Astrocyte (in vitro differentiated cells and primary cell): ENCODE results near the gene OBSL1. TPM values are rescaled to one million over a fixed set of nuclear protein-coding genes. Genes with fewer than 3 reads are reported as not detected.

Experiments used
- DNase-seq: peaks from one replicate; pipeline ENCODE4 v3.0.0-alpha.2; 2010; ENCODE audit warnings: low read depth
- FAIRE-seq: peaks from 2 replicates; lab custom pipeline; 2011; peaks lifted over from hg19 to GRCh38; lab: Jason Lieb, UNC
- H2AFZ ChIP-seq: 2 replicates; pipeline ENCODE4 v1.6.0; 2012; ENCODE audit warnings: low read depth, low read length, inconsistent platforms
- H3K27ac ChIP-seq: 2 replicates; pipeline ENCODE4 v1.5.1; 2011; ENCODE audit warnings: low read depth, low read length, inconsistent platforms
- H3K27me3 ChIP-seq: 2 replicates; pipeline ENCODE4 v1.6.0; 2011; ENCODE audit warnings: low read length, inconsistent platforms; ENCODE audit not compliant: insufficient read depth
- H3K36me3 ChIP-seq: 2 replicates; pipeline ENCODE4 v1.5.1; 2011; ENCODE audit warnings: low read length, inconsistent platforms; ENCODE audit not compliant: insufficient read depth
- H3K4me1 ChIP-seq: 2 replicates; pipeline ENCODE4 v1.5.1; 2011; ENCODE audit warnings: low read length, inconsistent platforms; ENCODE audit not compliant: insufficient read depth
- H3K4me2 ChIP-seq: 2 replicates; pipeline ENCODE4 v1.6.0; 2012; ENCODE audit warnings: low read length, inconsistent platforms
- H3K4me3 ChIP-seq: 2 replicates; pipeline ENCODE4 v1.5.1; 2011; ENCODE audit warnings: low read depth, mild to moderate bottlenecking, low read length, inconsistent platforms; ENCODE audit not compliant: insufficient read depth
- H3K79me2 ChIP-seq: 2 replicates; pipeline ENCODE4 v1.6.0; 2012; ENCODE audit warnings: mild to moderate bottlenecking, low read length, inconsistent platforms; ENCODE audit not compliant: insufficient read depth
- H3K9ac ChIP-seq: 2 replicates; pipeline ENCODE4 v1.6.0; 2012; ENCODE audit warnings: mild to moderate bottlenecking, low read length, inconsistent platforms
- H3K9me3 ChIP-seq: 2 replicates; pipeline ENCODE4 v1.5.1; 2012; ENCODE audit warnings: low read depth, mild to moderate bottlenecking, low read length, inconsistent platforms; ENCODE audit not compliant: insufficient read depth
- H4K20me1 ChIP-seq: 2 replicates; pipeline ENCODE4 v1.6.0; 2012; ENCODE audit warnings: low read length, inconsistent platforms; ENCODE audit not compliant: insufficient read depth
- H3K27ac Mint-ChIP-seq: one replicate; pipeline ENCODE4 v1.8.0; 2021; ENCODE audit warnings: mild to moderate bottlenecking, mixed read lengths; ENCODE audit not compliant: unreplicated experiment
- H3K27me3 Mint-ChIP-seq: one replicate; pipeline ENCODE4 v1.8.0; 2021; ENCODE audit warnings: low read depth, mixed read lengths; ENCODE audit not compliant: unreplicated experiment
- H3K36me3 Mint-ChIP-seq: one replicate; pipeline ENCODE4 v1.8.0; 2021; ENCODE audit warnings: low read depth, mixed read lengths; ENCODE audit not compliant: unreplicated experiment
- H3K4me1 Mint-ChIP-seq: one replicate; pipeline ENCODE4 v1.8.0; 2021; ENCODE audit warnings: low read depth, mixed read lengths; ENCODE audit not compliant: unreplicated experiment
- H3K4me3 Mint-ChIP-seq: one replicate; pipeline ENCODE4 v1.8.0; 2021; ENCODE audit warnings: mild to moderate bottlenecking, moderate library complexity, mixed read lengths; ENCODE audit not compliant: unreplicated experiment
- H3K9me3 Mint-ChIP-seq: one replicate; pipeline ENCODE4 v1.8.0; 2021; ENCODE audit warnings: mild to moderate bottlenecking, mixed read lengths; ENCODE audit not compliant: unreplicated experiment
- EZH2 ChIP-seq: IDR thresholded peaks from 2 replicates; pipeline ENCODE4 v1.6.1; 2012; ENCODE audit warnings: mild to moderate bottlenecking, low read length, inconsistent platforms; ENCODE audit not compliant: insufficient read depth
- total RNA-seq: library from RNA; stranded (reverse); gene quantifications from 2 replicates; pipeline ENCODE4 v1.2.1, GENCODE V29; 2021
- TF ChIP-seq, protein P1 (sequence below): IDR thresholded peaks from 2 replicates; pipeline ENCODE4 v1.5.1; 2011; ENCODE audit warnings: low read depth, mild to moderate bottlenecking, inconsistent platforms, low read length, moderate library complexity; ENCODE audit not compliant: insufficient read depth

OBSL1 gene
- total RNA-seq, 1 donor from 2014 or later, result 77.5 TPM

DNA sequence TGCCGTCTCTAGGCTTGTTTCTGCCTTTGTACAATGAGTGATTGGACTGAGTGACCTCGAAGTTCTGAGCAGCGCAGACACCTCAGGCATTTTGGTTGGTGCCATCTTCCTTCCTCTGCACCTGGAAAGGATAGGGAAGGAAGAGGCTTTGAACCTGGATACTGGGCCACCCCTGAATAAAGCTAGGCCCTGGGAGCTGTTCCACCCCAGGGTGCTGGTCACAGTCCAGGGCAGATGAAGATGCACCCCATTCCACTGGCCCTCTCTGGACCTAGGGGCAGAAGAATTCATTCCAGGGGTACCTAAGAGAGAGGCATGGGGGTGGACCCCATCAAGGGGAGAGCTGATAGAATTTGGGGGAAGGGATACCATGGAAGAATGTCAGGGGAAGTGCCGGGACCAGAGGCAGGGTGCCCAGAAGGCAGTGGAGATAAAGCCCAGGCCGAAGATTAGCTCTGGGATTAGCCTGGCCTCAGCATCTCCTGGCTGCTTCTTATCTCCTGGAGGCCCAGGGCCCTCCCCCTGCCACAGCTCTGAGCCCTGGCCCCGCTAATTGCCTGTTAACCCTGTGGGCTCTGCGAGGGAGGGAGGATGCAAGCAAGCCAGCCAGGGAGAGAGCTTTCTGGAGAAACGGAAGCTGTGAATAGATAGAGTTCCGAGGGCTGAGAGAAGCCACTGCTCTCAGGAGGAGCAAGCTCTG is 45.7 kb downstream of the OBSL1 start:
- H3K79me2 ChIP-seq, result no peaks in the 10 kb centered on the region
- H3K36me3 ChIP-seq, result no peaks in the 10 kb centered on the region
- H3K4me1 ChIP-seq, result peaks cover 30% of the 10 kb centered on the region
- no peak overlapping the region for H3K9ac ChIP-seq
- H3K9me3 ChIP-seq, result no peaks in the 10 kb centered on the region
- no peak overlapping the region for H3K4me3 ChIP-seq
- H3K36me3 Mint-ChIP-seq, result no peaks in the 10 kb centered on the region
- DNase-seq (no peak), FAIRE-seq (no peak)
- H3K4me3 Mint-ChIP-seq, result peak overlapping the region; percentile 67
- no peaks in the 10 kb centered on the region for H4K20me1 ChIP-seq
- no peak overlapping the region for H3K27ac Mint-ChIP-seq
- peaks cover 22% of the 10 kb centered on the region for H3K4me1 Mint-ChIP-seq
- peaks cover 17% of the 10 kb centered on the region for H3K27me3 ChIP-seq
- TF ChIP-seq, protein P1, sequence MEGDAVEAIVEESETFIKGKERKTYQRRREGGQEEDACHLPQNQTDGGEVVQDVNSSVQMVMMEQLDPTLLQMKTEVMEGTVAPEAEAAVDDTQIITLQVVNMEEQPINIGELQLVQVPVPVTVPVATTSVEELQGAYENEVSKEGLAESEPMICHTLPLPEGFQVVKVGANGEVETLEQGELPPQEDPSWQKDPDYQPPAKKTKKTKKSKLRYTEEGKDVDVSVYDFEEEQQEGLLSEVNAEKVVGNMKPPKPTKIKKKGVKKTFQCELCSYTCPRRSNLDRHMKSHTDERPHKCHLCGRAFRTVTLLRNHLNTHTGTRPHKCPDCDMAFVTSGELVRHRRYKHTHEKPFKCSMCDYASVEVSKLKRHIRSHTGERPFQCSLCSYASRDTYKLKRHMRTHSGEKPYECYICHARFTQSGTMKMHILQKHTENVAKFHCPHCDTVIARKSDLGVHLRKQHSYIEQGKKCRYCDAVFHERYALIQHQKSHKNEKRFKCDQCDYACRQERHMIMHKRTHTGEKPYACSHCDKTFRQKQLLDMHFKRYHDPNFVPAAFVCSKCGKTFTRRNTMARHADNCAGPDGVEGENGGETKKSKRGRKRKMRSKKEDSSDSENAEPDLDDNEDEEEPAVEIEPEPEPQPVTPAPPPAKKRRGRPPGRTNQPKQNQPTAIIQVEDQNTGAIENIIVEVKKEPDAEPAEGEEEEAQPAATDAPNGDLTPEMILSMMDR, result no peak
- no peak for TF ChIP-seq EZH2
- no peak overlapping the region for H3K27ac ChIP-seq
- H2AFZ ChIP-seq, result no peak overlapping the region
- H3K4me2 ChIP-seq, result no peak overlapping the region
- H3K27me3 Mint-ChIP-seq, result peaks cover 54% of the 10 kb centered on the region
- no peaks in the 10 kb centered on the region for H3K9me3 Mint-ChIP-seq

DNA sequence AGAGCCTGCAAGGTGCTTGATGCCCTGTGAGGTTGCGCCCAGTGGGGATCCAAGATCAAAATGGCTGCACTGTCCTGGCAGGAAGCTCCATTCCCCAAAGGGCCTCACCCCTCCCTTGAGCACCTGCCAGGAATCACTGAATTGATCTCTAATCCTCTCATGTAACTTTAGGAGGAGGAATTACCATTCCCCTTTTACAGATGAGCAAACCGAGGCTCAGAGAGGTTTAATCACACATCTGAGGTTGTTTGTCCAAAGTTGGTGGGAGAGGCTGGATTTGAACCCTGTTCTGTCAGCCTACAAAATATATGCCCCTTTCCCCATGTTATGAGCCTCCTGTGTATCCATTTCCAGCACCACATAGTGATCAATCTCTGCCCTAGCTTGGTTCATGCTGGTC is 46.5 kb downstream of the OBSL1 start:
- Mint-ChIP-seq H3K27me3 (peaks cover 45% of the 10 kb centered on the region), H3K9me3 (no peaks in the 10 kb centered on the region), H3K4me1 (peaks cover 26% of the 10 kb centered on the region), H3K36me3 (no peaks in the 10 kb centered on the region), H3K4me3 (no peak overlapping the region), H3K27ac (no peak overlapping the region)
- Histone ChIP-seq H3K4me2 (no peak overlapping the region), H3K4me1 (peaks cover 32% of the 10 kb centered on the region), H3K36me3 (no peaks in the 10 kb centered on the region), H4K20me1 (no peaks in the 10 kb centered on the region), H3K27ac (no peak overlapping the region), H2AFZ (no peak overlapping the region), H3K27me3 (peaks cover 17% of the 10 kb centered on the region), H3K4me3 (no peak overlapping the region), H3K9me3 (no peaks in the 10 kb centered on the region), H3K9ac (no peak overlapping the region), H3K79me2 (no peaks in the 10 kb centered on the region)
- DNase-seq, result no peak
- no peak for TF ChIP-seq EZH2
- TF ChIP-seq, protein P1, result no peak
- FAIRE-seq, result no peak

DNA sequence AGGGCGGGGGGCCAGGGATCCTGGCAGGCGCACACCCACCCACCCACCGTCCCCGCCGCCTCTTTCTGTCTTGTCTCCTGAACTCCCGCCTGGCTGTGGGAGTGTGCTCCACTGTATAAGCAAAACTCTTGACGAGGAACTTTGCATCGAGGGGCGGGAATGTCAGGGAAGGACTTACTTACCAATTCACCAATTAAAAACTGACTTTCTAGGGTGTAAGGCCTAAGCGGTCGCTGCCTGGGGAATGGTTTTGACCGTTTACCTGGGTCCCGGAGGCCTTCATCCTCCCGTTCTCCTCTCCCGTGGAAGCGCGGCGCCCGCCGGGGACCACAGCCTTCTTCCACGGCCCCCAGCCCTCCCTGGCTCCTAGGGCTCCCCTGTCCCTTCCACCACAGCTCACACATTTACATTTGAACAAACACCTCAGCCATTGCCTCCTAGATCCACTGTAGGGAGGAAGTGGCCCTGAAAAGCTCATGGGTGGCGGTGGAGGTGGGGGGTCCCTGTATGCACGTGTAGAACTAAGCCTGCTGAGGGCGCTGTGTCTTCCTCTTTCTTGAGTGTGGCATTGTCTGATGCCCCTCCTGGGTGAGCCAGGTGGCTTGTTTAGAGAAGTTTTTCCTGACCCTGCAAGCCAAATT is 48.2 kb downstream of the OBSL1 start:
- H3K9ac ChIP-seq, result peak overlapping the region; percentile 41
- H4K20me1 ChIP-seq, result no peaks in the 10 kb centered on the region
- Mint-ChIP-seq H3K4me3 (peak overlapping the region; percentile 50), H3K4me1 (peaks cover 29% of the 10 kb centered on the region), H3K36me3 (no peaks in the 10 kb centered on the region), H3K9me3 (no peaks in the 10 kb centered on the region), H3K27ac (no peak overlapping the region), H3K27me3 (peaks cover 34% of the 10 kb centered on the region)
- DNase-seq, result no peak
- no peak overlapping the region for H3K4me3 ChIP-seq
- H3K4me2 ChIP-seq, result peak overlapping the region; percentile 64
- TF ChIP-seq EZH2, result no peak
- TF ChIP-seq, protein P1, result no peak
- peaks cover 11% of the 10 kb centered on the region for H3K27me3 ChIP-seq
- peaks cover 30% of the 10 kb centered on the region for H3K4me1 ChIP-seq
- peak overlapping the region; percentile 54 for H2AFZ ChIP-seq
- no peaks in the 10 kb centered on the region for H3K36me3 ChIP-seq
- H3K79me2 ChIP-seq, result no peaks in the 10 kb centered on the region
- H3K27ac ChIP-seq, result no peak overlapping the region
- FAIRE-seq, result no peak
- no peaks in the 10 kb centered on the region for H3K9me3 ChIP-seq
